Glutamatergic neuron (in vitro differentiated cells): ENCODE measurements around the gene FBLL1. TPM values are rescaled to one million over a fixed set of nuclear protein-coding genes. Genes with fewer than 3 reads are reported as not detected.

Source experiments
- DNase-seq: peaks from one replicate; pipeline ENCODE4 v3.0.0; 2022
- H3K27ac Mint-ChIP-seq: one replicate; pipeline ENCODE4 v1.8.0; 2020; ENCODE audit warnings: mild to moderate bottlenecking, mixed read lengths, inconsistent platforms; ENCODE audit not compliant: unreplicated experiment
- H3K27me3 Mint-ChIP-seq: one replicate; pipeline ENCODE4 v1.8.0; 2020; ENCODE audit warnings: mild to moderate bottlenecking, moderate library complexity, mixed read lengths, inconsistent platforms; ENCODE audit not compliant: unreplicated experiment
- H3K36me3 Mint-ChIP-seq: one replicate; pipeline ENCODE4 v1.8.0; 2020; ENCODE audit warnings: mild to moderate bottlenecking, mixed read lengths, inconsistent platforms; ENCODE audit not compliant: unreplicated experiment
- H3K4me1 Mint-ChIP-seq: one replicate; pipeline ENCODE4 v1.8.0; 2020; ENCODE audit warnings: mild to moderate bottlenecking, low read depth, mixed read lengths, inconsistent platforms; ENCODE audit not compliant: unreplicated experiment
- H3K4me3 Mint-ChIP-seq: one replicate; pipeline ENCODE4 v1.8.0; 2020; ENCODE audit warnings: mild to moderate bottlenecking, mixed read lengths, inconsistent platforms; ENCODE audit not compliant: unreplicated experiment
- H3K9me3 Mint-ChIP-seq: one replicate; pipeline ENCODE4 v1.8.0; 2020; ENCODE audit warnings: mild to moderate bottlenecking, moderate library complexity, mixed read lengths, inconsistent platforms; ENCODE audit not compliant: unreplicated experiment
- CTCF ChIP-seq: fragments of 200-600 bp; sonication (generic); IDR thresholded peaks from one replicate; pipeline ENCODE4 v1.5.0; 2021; ENCODE audit not compliant: partially characterized antibody, unreplicated experiment
- total RNA-seq: library from RNA; stranded (reverse); fragmentation: NEBNext Ultra II Directional; extraction: Animal tissue kit (Norgen Biotek cat#: 25700); gene quantifications from one replicate; pipeline ENCODE4 v1.2.1, GENCODE V29; 2021; ENCODE audit not compliant: unreplicated experiment

Gene FBLL1
- total RNA-seq, 1 donor from 2014 or later, result 66.2 TPM

DNA sequence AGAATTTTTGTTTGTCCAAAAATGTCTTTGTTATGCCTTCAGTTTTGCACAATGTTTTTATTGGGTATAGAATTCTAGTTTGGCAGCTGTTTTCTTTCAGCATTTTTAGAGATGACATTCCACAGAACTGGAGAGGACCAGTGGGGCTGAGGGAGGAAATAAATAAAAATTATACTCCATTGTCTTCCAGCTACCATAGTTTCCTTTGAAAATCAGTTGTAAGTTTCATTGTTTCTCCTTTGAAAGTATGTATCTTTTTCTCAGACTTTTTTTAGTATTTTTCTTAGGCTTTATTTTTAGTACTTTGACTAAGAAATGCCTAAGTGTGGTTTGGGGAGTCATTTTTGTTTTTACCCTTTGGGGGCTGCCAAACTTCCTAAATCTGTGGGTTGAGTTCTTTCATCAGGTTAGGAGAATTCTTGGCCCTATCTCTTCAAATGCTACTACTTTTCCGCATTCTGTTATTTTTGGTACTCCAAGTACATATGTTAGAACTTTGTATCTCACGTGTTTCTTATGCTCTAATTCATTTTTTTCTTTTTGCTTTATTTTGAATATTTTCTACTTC lies 15.2 kb upstream of the FBLL1 start:
- H3K27me3 Mint-ChIP-seq, result no peaks in the 10 kb centered on the region
- peaks cover 19% of the 10 kb centered on the region for H3K36me3 Mint-ChIP-seq
- H3K4me3 Mint-ChIP-seq, result no peak overlapping the region
- H3K9me3 Mint-ChIP-seq, result no peaks in the 10 kb centered on the region
- TF ChIP-seq CTCF, result no peak
- peaks cover 1% of the 10 kb centered on the region for H3K4me1 Mint-ChIP-seq
- no peak overlapping the region for H3K27ac Mint-ChIP-seq
- no peak for DNase-seq

DNA sequence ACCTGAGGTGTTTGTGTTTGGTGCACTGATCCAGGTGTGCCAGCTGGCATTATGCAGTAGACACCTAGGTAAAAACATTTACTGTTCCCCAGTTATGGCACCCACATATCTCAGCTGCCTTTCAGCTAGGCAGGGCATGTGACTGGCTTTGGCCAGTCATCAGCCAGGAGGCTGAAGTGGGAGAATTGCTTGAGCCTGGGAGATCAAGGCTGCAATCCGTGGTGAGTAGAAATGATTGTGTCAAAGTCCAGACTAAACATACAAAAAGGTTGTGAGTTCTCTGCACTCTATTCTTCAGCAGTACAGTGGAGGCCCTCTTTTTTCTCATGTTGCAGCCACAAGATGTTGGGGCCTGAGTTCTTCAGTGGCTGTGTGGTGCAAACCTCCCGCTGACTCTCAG lies 3.2 kb upstream of the FBLL1 start:
- peaks cover 5% of the 10 kb centered on the region for H3K27me3 Mint-ChIP-seq

DNA sequence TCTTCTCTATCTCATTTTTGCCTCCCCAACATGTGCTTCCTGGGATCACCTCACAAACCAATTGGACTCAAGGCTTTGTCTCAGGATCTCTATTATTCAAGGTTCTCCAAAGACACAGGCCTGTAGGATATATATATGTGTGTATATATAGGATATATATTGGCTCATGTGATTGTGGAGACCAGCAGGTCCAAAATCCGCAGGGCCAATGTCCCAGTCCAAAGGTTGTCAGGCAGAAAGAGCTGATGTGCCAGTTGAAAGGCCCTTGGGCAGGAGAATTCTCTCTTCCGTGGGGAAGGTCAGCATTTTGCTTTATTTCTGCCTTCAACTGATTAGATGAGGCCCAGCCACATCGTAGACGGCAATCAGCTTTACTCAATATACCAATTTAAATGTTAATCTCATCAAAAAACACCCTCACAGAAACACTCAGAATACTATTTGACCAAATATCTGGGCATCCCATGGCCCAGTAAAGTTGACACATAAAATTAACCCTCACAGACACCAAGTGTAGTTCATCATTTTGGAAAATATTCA lies 1.3 kb upstream of the FBLL1 start:
- Mint-ChIP-seq H3K27me3 (peaks cover 8% of the 10 kb centered on the region), H3K27ac (peak overlapping the region; percentile 33), H3K36me3 (no peaks in the 10 kb centered on the region), H3K9me3 (peaks cover 15% of the 10 kb centered on the region), H3K4me3 (no peak overlapping the region), H3K4me1 (peaks cover 21% of the 10 kb centered on the region)
- TF ChIP-seq CTCF, result no peak
- DNase-seq, result no peak

More for the DNA sequence above, 3.2 kb upstream of the FBLL1 start:
- H3K27ac Mint-ChIP-seq, result no peak overlapping the region
- DNase-seq, result no peak
- H3K4me1 Mint-ChIP-seq, result peaks cover 9% of the 10 kb centered on the region
- TF ChIP-seq CTCF, result no peak
- no peaks in the 10 kb centered on the region for H3K36me3 Mint-ChIP-seq
- peaks cover 15% of the 10 kb centered on the region for H3K9me3 Mint-ChIP-seq
- no peak overlapping the region for H3K4me3 Mint-ChIP-seq

DNA sequence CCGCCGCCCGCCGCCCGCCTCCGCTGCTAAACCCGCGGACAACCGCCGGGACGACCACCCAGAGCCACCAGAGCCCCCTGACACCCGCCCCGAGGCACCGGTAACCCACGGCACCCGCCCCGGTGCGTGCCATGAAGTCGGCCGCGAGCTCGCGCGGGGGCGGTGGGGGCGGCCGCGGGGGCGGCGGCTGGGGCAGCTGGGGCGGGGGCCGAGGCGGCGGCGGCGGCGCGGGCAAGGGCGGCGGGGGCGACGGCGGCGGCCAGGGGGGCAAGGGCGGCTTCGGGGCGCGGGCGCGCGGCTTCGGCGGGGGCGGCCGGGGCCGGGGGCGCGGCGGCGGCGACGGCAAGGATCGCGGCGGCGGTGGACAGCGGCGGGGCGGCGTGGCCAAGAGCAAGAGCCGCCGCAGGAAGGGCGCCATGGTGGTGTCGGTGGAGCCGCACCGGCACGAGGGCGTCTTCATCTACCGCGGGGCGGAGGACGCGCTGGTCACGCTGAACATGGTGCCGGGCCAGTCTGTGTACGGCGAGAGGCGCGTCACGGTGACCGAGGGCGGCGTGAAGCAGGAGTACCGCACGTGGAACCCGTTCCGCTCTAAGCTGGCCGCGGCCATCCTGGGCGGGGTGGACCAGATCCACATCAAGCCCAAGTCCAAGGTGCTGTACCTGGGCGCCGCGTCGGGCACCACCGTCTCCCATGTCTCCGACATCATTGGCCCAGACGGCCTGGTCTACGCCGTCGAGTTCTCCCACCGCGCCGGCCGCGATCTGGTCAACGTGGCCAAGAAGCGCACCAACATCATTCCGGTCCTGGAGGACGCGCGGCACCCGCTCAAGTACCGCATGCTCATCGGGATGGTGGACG lies 499 bp downstream of the FBLL1 start:
- peak overlapping the region; percentile 90 for H3K27ac Mint-ChIP-seq
- H3K36me3 Mint-ChIP-seq, result no peaks in the 10 kb centered on the region
- peak overlapping the region; percentile 87 for H3K4me3 Mint-ChIP-seq
- peaks cover 9% of the 10 kb centered on the region for H3K27me3 Mint-ChIP-seq
- TF ChIP-seq CTCF, result no peak
- peaks cover 16% of the 10 kb centered on the region for H3K9me3 Mint-ChIP-seq
- peaks cover 31% of the 10 kb centered on the region for H3K4me1 Mint-ChIP-seq
- peak; percentile 45 for DNase-seq
